ENCODE measurements around the gene MEX3D.
A peak's percentile ranks its signal among the peaks of the same experiment; 100 is the strongest.

- TF ChIP-seq CTCF (conservative IDR thresholded peaks at IDR 0.05) (no peak), ZFX (IDR thresholded peaks at IDR 0.05) (peak; percentile 95; the same call in 1 of the 2 replicates)
Measured at GRCh38 chr19:1592024-1592754, 24.1 kb upstream of the MEX3D start.

Data from C4-2B (cell line).